ENCODE results near the gene CARS2. TPM values are rescaled to one million over a fixed set of nuclear protein-coding genes. Genes with fewer than 3 reads are reported as not detected.

CARS2 gene
- total and polyA plus RNA-seq, 2 donors (not counting 3 experiments of a cell fraction or from before 2014, with no cell fraction given) = 42.0 to 51.2 TPM

DNA sequence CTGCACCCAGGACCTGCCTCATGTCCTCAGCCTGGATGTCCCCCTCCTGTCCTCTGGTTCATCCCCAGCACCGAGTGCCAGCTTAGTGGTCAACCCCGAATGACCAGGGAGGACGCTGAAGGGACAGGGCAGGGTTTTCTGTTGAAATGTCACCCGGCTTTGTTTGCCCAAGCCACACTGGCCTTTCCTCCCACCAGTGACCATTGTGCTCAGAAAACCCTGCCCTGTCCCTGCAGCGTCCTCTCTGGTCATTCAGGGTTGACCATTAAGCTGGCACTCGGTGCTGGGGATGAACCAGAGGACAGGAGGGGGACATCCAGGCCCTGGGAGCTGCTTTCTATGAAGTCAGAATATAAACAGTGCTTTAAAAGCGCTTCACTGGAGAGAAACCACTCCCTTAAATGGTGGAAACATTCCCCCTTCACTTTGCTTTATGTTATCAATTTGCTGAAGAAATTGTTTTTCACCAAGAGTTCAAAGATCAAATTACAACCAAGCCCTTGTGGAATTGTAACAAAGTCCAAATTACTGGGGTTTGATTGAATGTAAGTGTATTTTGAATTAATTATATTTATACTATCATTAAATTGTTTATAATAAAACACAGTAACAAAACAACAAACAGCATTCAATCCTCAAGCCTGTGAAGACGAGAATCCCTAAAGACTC, 21.4 kb downstream of the CARS2 start:
- dilution Hi-C loops (cut with MboI; ENCODE audit: extremely low pct_ligation_motif_present, low sequenced_read_pairs) = no loop called here
- BruUV-seq (replicated peaks) = no TSS peak
- CTCF ChIA-PET = interaction anchor here (1.7 to 1.8 kb wide), 3 partner anchors 8 to 134 kb away, joined by 3 to 9 read pairs (median 4); no protein-coding TSS in a partner anchor

More for the DNA sequence above, 21.4 kb downstream of the CARS2 start:
- Histone ChIP-seq H3K4me1 (ENCODE audit: control insufficient read depth, extremely low read depth, insufficient read depth, low read length) (no peaks in the 10 kb centered on the region), H3K9me1 (replicated peaks; ENCODE audit: control insufficient read depth, extremely low read depth, insufficient read depth, low read length) (no peaks in the 10 kb centered on the region), H3K27ac (ENCODE audit: insufficient read depth, low read depth, low read length) (no peak overlapping the region), H3K36me3 (ENCODE audit: control insufficient read depth in 2 of 2, extremely low read depth in 1 of 2, insufficient read depth in 2 of 2, low read length in 2 of 2) (peaks cover 17 to 18% of the 10 kb centered on the region in 2 experiments), H2AFZ (ENCODE audit: low read depth, low read length) (no peak overlapping the region), H3K79me2 (ENCODE audit: control insufficient read depth, insufficient read depth, low read length) (no peaks in the 10 kb centered on the region), H3K4me3 (replicated peaks in 1 of 3; ENCODE audit: insufficient read depth in 1 of 3, low read depth in 1 of 3, low read length in 3 of 3) (no peak overlapping the region), H3K27me3 (ENCODE audit: control insufficient read depth in 2 of 2, insufficient read depth in 2 of 2, low read length in 2 of 2) (no peaks in the 10 kb centered on the region), H3K4me2 (ENCODE audit: insufficient read depth, low read length) (no peak overlapping the region), H3K9me3 (replicated peaks; ENCODE audit: control insufficient read depth, insufficient read depth, low read length) (no peaks in the 10 kb centered on the region), H4K20me1 (replicated peaks; ENCODE audit: control insufficient read depth, extremely low read depth, insufficient read depth, low read length) (no peaks in the 10 kb centered on the region), H3K9ac (replicated peaks; ENCODE audit: extremely low read depth, insufficient read depth, low read length) (no peak overlapping the region)
- DNase-seq (ENCODE audit: low read depth, low spot score) (no peak), FAIRE-seq (no peak)
- POLR2A ChIA-PET = interaction anchor here (0.6 kb wide), 1 partner anchor 329 kb away, joined by 4 read pairs; no protein-coding TSS in a partner anchor
- TF ChIP-seq GATA2 (IDR thresholded peaks at IDR 0.05; ENCODE audit: insufficient read depth, insufficient read length, low read depth, low read length) = no peak
- no peak for TF ChIP-seq MYC (IDR thresholded peaks at IDR 0.05; ENCODE audit: low read depth, low read length)
- no peak for TF ChIP-seq EZH2 (IDR thresholded peaks at IDR 0.05; ENCODE audit: borderline replicate concordance, low read depth, low read length, severe bottlenecking)
- TF ChIP-seq, protein P1, sequence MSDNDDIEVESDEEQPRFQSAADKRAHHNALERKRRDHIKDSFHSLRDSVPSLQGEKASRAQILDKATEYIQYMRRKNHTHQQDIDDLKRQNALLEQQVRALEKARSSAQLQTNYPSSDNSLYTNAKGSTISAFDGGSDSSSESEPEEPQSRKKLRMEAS (IDR thresholded peaks at IDR 0.05; ENCODE audit: insufficient read depth, insufficient read length) = no peak
- no peak for TF ChIP-seq POLR2AphosphoS5 (IDR thresholded peaks at IDR 0.05; ENCODE audit: insufficient read depth, low read depth, low read length)
- TF ChIP-seq FOS (IDR thresholded peaks at IDR 0.05; ENCODE audit: borderline replicate concordance, insufficient read depth, low read length) = no peak
- no peak for TF ChIP-seq JUN (IDR thresholded peaks at IDR 0.05; ENCODE audit: borderline replicate concordance, insufficient read depth, insufficient read length, low read depth)
- no peak for TF ChIP-seq POLR2A (IDR thresholded peaks at IDR 0.05; ENCODE audit: low read depth, low read length)
- TF ChIP-seq CTCF (IDR thresholded peaks at IDR 0.05; ENCODE audit: extremely low read depth in 1 of 2, insufficient read depth in 1 of 2, low read depth in 1 of 2, low read length in 2 of 2) = no peak
- intact Hi-C loops (cut with micrococcal nuclease) = no loop called here
